Omental fat pad (tissue), 4 donors: ENCODE results near the gene CBX8. TPM values are rescaled to one million over a fixed set of nuclear protein-coding genes. Genes with fewer than 3 reads are reported as not detected.

Experiments used
- ATAC-seq: fragments of 150-250 bp; one replicate; pipeline ENCODE4 v1.9.1; 2016; ENCODE audit warnings: mild to moderate bottlenecking, moderate library complexity; ENCODE audit not compliant: low FRiP score
- DNase-seq: peaks from one replicate; pipeline ENCODE4 v3.0.0-alpha.2; 2019; ENCODE audit warnings: low spot score
- CTCF ChIP-seq, 3 donors: fragments of 450-650 bp; IDR thresholded peaks; one replicate each; pipeline ENCODE4 v1.5.1; 2016 to 2017; ENCODE audit warnings: antibody characterized with exemption in 3 of 3, mild to moderate bottlenecking in 3 of 3, moderate library complexity in 2 of 3
- total RNA-seq, 4 donors: library from RNA; depleted of rRNA; stranded (reverse); fragments of >200 nt; gene quantifications; one replicate each; pipeline ENCODE4 v1.1.0, GENCODE V29; 2016

CBX8 gene
- total RNA-seq, 4 donors from 2014 or later, result 0.88 to 2.2 (median 1.2) TPM

GRCh38 chr17:79784353-79785016 is 12.4 kb downstream of the CBX8 start:
- no peak for TF ChIP-seq CTCF (IDR thresholded peaks at IDR 0.05)
- DNase-seq (no peak), ATAC-seq (no peak)

GRCh38 chr17:79783891-79784290 is 13.0 kb downstream of the CBX8 start:
- DNase-seq (no peak), ATAC-seq (no peak)
- TF ChIP-seq CTCF (IDR thresholded peaks at IDR 0.05), result no peak

- no peak for TF ChIP-seq CTCF (IDR thresholded peaks at IDR 0.05)
- ATAC-seq (no peak), DNase-seq (no peak)
These were observed 14.9 kb downstream of the CBX8 start for GRCh38 chr17:79781736-79782575.

GRCh38 chr17:79781012-79781650 is 15.7 kb downstream of the CBX8 start:
- TF ChIP-seq CTCF (IDR thresholded peaks at IDR 0.05), result no peak
- DNase-seq (no peak), ATAC-seq (no peak)

- ATAC-seq (no peak), DNase-seq (no peak)
- TF ChIP-seq CTCF (IDR thresholded peaks at IDR 0.05), result no peak
These were observed 17.1 kb downstream of the CBX8 start for GRCh38 chr17:79779661-79780365.

- TF ChIP-seq CTCF (IDR thresholded peaks at IDR 0.05), result no peak
- ATAC-seq, result no peak
- DNase-seq, result no peak
These were observed 17.8 kb downstream of the CBX8 start for GRCh38 chr17:79779084-79779529.
